ENCODE data around the gene SHB. TPM values are rescaled to one million over a fixed set of nuclear protein-coding genes. Genes with fewer than 3 reads are reported as not detected.

SHB gene
- total RNA-seq, 2 donors from 2014 or later = 53.2 to 54.8 TPM

DNA sequence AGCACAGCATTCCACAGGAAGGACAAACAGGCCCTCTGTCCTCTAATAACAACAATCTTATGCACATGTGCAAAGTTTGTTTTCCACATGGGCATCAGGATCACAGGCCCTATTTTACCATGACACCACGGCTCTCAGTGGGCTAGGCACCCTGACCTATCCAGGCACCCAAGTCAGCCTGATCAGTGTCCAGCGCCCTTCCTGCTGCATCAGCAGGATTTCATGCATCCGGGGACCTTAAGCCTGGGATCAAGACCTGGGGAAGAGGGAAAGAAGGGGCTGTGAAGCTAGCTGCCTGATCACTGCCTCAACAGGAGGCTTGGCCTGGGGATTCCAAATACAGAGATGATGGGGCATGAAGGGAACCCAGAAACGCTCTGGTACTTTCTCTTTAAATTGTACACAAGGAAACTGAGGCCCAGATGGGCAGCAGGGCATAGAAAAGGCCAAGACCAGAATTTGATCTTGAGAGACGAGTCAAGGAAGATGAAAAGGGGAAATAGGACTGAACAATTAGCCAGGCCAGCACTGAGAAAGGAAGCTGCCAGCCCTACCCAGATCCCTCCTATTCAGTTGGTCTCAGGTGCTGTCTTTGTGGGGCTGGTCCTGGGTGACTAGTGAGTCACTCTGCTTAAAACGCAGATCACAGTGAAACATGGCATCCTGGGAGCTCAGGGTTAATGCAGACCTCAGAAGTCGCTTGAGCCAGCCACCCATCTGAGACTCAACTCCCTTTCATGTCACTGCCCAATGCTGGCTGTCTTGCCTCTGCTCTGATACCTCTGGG is 57.9 kb downstream of the SHB start:
- TF ChIP-seq POLR2A (IDR thresholded peaks at IDR 0.05) = no peak
- TF ChIP-seq, protein P1, sequence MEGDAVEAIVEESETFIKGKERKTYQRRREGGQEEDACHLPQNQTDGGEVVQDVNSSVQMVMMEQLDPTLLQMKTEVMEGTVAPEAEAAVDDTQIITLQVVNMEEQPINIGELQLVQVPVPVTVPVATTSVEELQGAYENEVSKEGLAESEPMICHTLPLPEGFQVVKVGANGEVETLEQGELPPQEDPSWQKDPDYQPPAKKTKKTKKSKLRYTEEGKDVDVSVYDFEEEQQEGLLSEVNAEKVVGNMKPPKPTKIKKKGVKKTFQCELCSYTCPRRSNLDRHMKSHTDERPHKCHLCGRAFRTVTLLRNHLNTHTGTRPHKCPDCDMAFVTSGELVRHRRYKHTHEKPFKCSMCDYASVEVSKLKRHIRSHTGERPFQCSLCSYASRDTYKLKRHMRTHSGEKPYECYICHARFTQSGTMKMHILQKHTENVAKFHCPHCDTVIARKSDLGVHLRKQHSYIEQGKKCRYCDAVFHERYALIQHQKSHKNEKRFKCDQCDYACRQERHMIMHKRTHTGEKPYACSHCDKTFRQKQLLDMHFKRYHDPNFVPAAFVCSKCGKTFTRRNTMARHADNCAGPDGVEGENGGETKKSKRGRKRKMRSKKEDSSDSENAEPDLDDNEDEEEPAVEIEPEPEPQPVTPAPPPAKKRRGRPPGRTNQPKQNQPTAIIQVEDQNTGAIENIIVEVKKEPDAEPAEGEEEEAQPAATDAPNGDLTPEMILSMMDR (IDR thresholded peaks at IDR 0.05) = no peak
- TF ChIP-seq POLR2AphosphoS5 (IDR thresholded peaks at IDR 0.05) = no peak
- Histone ChIP-seq H3K9me3 (no peaks in the 10 kb centered on the region), H3K27me3 (replicated peaks; ENCODE audit: insufficient read depth) (no peaks in the 10 kb centered on the region), H3K27ac (no peak overlapping the region), H3K4me3 (no peak overlapping the region), H3K4me1 (replicated peaks) (peaks cover 7% of the 10 kb centered on the region), H3K36me3 (no peaks in the 10 kb centered on the region)
- intact Hi-C loops (cut with DNase I) = no loop called here
- WGBS = 85% methylated on average over 7 of the region's 7 CpGs
- DNase-seq (ENCODE audit: low spot score) = no peak

DNA sequence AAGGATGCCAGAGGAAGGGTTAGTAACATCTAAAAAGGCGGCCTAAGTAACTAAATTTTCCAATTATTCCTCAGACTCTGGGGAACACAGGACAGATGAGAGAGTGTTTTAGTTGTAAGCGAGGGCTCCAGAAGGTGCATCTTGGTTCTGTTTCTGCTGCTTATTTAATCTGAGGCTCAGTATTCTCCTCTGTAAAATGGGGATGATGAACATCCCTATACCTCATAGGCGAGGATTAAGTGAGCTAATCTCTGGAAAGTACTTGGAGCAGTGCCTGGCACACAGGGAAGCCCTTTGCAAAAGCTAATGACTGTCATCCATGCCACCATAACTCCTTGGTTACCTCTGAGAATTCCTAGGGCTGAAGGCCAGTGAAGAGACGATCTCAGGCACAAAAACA is 59.0 kb downstream of the SHB start:
- no peaks in the 10 kb centered on the region for H3K9me3 ChIP-seq
- H3K4me1 ChIP-seq (replicated peaks) = peaks cover 7% of the 10 kb centered on the region
- intact Hi-C loops (cut with DNase I) = no loop called here
- H3K4me3 ChIP-seq = no peak overlapping the region
- H3K36me3 ChIP-seq = no peaks in the 10 kb centered on the region
- WGBS = 78% methylated on average over 4 of the region's 4 CpGs
- DNase-seq (ENCODE audit: low spot score) = no peak
- H3K27ac ChIP-seq = no peak overlapping the region
- TF ChIP-seq POLR2AphosphoS5 (IDR thresholded peaks at IDR 0.05) = no peak
- no peak for TF ChIP-seq POLR2A (IDR thresholded peaks at IDR 0.05)
- TF ChIP-seq, protein P1 (IDR thresholded peaks at IDR 0.05) = no peak
- H3K27me3 ChIP-seq (replicated peaks; ENCODE audit: insufficient read depth) = no peaks in the 10 kb centered on the region

DNA sequence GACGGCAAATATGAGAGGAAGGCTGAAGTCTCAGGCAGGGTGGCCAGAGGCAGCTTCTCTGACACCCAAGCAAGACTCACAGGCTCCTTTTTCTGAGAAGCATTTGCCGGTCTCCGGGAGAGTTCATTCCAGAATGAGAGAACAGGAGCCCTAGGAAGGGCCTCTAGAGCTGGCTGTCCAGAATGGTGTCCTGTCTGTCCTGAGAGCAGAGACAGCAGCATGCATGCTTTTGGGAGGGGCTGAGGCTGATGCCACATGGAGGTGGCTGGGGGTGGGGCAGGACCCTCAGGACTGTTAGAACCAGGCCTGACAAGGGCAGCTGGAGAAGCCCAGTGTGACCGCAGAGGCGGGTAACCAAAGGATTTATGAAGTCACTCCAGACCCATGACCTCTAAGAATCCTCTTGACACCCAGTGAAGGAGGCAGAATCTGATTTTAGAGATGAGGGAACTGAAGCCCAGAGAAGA is 60.0 kb downstream of the SHB start:
- 89% methylated on average over 5 of the region's 5 CpGs for WGBS
- H3K9me3 ChIP-seq = no peaks in the 10 kb centered on the region
- H3K4me1 ChIP-seq (replicated peaks) = peaks cover 7% of the 10 kb centered on the region
- no peak for DNase-seq (ENCODE audit: low spot score)
- H3K36me3 ChIP-seq = no peaks in the 10 kb centered on the region
- no peak overlapping the region for H3K27ac ChIP-seq
- H3K27me3 ChIP-seq (replicated peaks; ENCODE audit: insufficient read depth) = no peaks in the 10 kb centered on the region
- TF ChIP-seq, protein P1 (IDR thresholded peaks at IDR 0.05) = no peak
- TF ChIP-seq POLR2AphosphoS5 (IDR thresholded peaks at IDR 0.05) (no peak), POLR2A (IDR thresholded peaks at IDR 0.05) (no peak)
- intact Hi-C loops (cut with DNase I) = no loop called here
- H3K4me3 ChIP-seq = no peak overlapping the region

DNA sequence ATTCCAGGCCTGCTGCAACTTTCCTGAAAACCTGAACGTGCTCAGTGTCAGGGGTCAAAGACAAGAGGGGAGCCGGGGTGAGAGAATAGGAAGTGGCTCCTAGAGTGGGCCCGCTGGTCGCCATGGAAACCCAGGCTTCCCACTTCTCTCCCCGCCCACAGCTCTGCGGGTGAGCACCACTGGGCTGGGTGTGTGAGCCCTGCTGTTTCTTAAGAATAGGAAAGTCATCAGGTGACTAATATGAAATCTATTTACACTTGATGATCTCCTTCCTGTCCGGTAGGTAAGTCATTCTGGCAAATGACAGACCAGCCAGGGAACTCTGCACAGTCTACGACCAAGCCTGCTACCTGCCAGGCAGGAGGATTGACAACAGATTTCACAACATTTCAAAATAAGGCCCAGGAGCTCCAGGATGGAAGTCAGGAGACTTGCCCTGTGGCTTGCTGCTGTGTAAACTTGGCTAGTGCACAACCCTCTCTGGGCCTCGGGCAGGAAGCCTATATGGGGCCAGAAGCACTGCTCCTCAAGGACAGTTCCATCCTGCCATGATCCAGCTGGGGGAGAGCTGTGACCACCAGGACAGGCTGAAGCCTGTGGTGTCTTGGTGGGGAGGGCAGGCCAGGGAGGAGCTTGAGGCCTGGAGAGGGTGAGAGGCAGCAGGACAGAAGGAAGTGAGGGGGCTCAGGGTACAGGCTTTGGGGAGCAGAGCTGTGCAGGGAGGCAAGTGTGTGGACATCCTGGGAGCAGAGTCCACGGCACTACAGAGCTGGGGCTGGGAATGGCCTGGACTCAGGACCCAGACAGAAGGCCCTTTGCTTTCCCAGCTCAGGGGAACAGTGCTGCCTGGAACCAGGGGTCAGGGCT is 60.6 kb downstream of the SHB start:
- Histone ChIP-seq H3K27ac (peak overlapping the region; percentile 2 to 49), H3K9me3 (no peaks in the 10 kb centered on the region), H3K4me3 (no peak overlapping the region), H3K4me1 (replicated peaks) (peaks cover 7% of the 10 kb centered on the region), H3K27me3 (replicated peaks; ENCODE audit: insufficient read depth) (no peaks in the 10 kb centered on the region), H3K36me3 (no peaks in the 10 kb centered on the region)
- intact Hi-C loops (cut with DNase I) = no loop called here
- peak; percentile 25 for TF ChIP-seq POLR2A (IDR thresholded peaks at IDR 0.05)
- TF ChIP-seq POLR2AphosphoS5 (IDR thresholded peaks at IDR 0.05) = peak; percentile 70
- TF ChIP-seq, protein P1 (IDR thresholded peaks at IDR 0.05) = peak in 2 of 4 experiments; percentile 3 to 8
- 50% methylated on average over 10 of the region's 10 CpGs for WGBS
- DNase-seq (ENCODE audit: low spot score) = peak; percentile 64

All from prostate gland (tissue), 2 donors.